ENCODE measurements around the gene ATM. TPM values are rescaled to one million over a fixed set of nuclear protein-coding genes. Genes with fewer than 3 reads are reported as not detected.

ATM gene
- total RNA-seq, 2 experiments from 2014 or later, result 125 to 159 TPM

- no peak for TF ChIP-seq CTCF (conservative IDR thresholded peaks at IDR 0.05; ENCODE audit: low read length)
- TF ChIP-seq EZH2phosphoT487 (IDR thresholded peaks at IDR 0.05; ENCODE audit: borderline replicate concordance, low read depth, low read length), result no peak
- peak overlapping the region; percentile 93 for H3K4me3 ChIP-seq (ENCODE audit: low read depth, low read length, poor library complexity, severe bottlenecking)
- peak overlapping the region; percentile 96 for H3K4me2 ChIP-seq (ENCODE audit: low read length)
- peaks cover 59% of the 10 kb centered on the region for H3K36me3 ChIP-seq (ENCODE audit: insufficient read depth, low read length)
- no TSS peak for BruUV-seq (replicated peaks)
- no peaks in the 10 kb centered on the region for H3K9me3 ChIP-seq (ENCODE audit: low read length)
- H4K20me1 ChIP-seq (ENCODE audit: insufficient read depth, low read length), result peaks cover 38% of the 10 kb centered on the region
- POLR2A ChIA-PET, result interaction anchor here (0.6 to 1.0 kb wide), 4 partner anchors 31 to 459 kb away, joined by 3 to 5 read pairs (median 4); no protein-coding TSS in a partner anchor
- CTCF ChIA-PET (ENCODE audit: unreplicated experiment), result no interaction called here
- H3K4me1 ChIP-seq (ENCODE audit: insufficient read depth, low read length, poor library complexity, severe bottlenecking), result peaks cover 25% of the 10 kb centered on the region
- peaks cover 91% of the 10 kb centered on the region for H3K79me2 ChIP-seq (ENCODE audit: insufficient read depth, low read depth, low read length)
- intact Hi-C loops (cut with micrococcal nuclease; ENCODE audit: unreplicated experiment), result no loop called here
- H2AFZ ChIP-seq (ENCODE audit: low read length), result no peak overlapping the region
- H3K9me2 ChIP-seq (ENCODE audit: insufficient read depth, low read length), result no peaks in the 10 kb centered on the region
- no peak overlapping the region for H3K27ac ChIP-seq (ENCODE audit: low read depth, low read length, poor library complexity, severe bottlenecking)
- no peak for DNase-seq (ENCODE audit: low spot score)
Observed at GRCh38 chr11:108218912-108219783, 3.7 kb upstream of the ATM start.

- no TSS peak for BruUV-seq (replicated peaks)
- Histone ChIP-seq H4K20me1 (ENCODE audit: insufficient read depth, low read length) (peaks cover 38% of the 10 kb centered on the region), H3K4me3 (ENCODE audit: low read depth, low read length, poor library complexity, severe bottlenecking) (peak overlapping the region; percentile 93), H3K9me3 (ENCODE audit: low read length) (no peaks in the 10 kb centered on the region), H2AFZ (ENCODE audit: low read length) (no peak overlapping the region; the same call in 1 of the 2 replicates), H3K4me1 (ENCODE audit: insufficient read depth, low read length, poor library complexity, severe bottlenecking) (peaks cover 29% of the 10 kb centered on the region), H3K36me3 (ENCODE audit: insufficient read depth, low read length) (peaks cover 48% of the 10 kb centered on the region), H3K4me2 (ENCODE audit: low read length) (peak overlapping the region; percentile 96), H3K27ac (ENCODE audit: low read depth, low read length, poor library complexity, severe bottlenecking) (peak overlapping the region; percentile 90), H3K9me2 (ENCODE audit: insufficient read depth, low read length) (no peaks in the 10 kb centered on the region), H3K79me2 (ENCODE audit: insufficient read depth, low read depth, low read length) (peaks cover 92% of the 10 kb centered on the region)
- intact Hi-C loops (cut with micrococcal nuclease; ENCODE audit: unreplicated experiment), result loop anchor here (5.0 to 10.0 kb wide), 2 partner anchors 214 to 656 kb away; partner anchors contain the start of genes ALKBH8 and CUL5
- ChIA-PET POLR2A (interaction anchor here (0.6 to 1.4 kb wide), 4 partner anchors 16 to 678 kb away, joined by 3 to 4 read pairs (median 4); no protein-coding TSS in a partner anchor), CTCF (ENCODE audit: unreplicated experiment) (no interaction called here)
- DNase-seq (ENCODE audit: low spot score), result peak; percentile 40
- TF ChIP-seq CTCF (conservative IDR thresholded peaks at IDR 0.05; ENCODE audit: low read length) (peak; percentile 61), EZH2phosphoT487 (IDR thresholded peaks at IDR 0.05; ENCODE audit: borderline replicate concordance, low read depth, low read length) (no peak)
Observed at GRCh38 chr11:108220721-108221336, 2.0 kb upstream of the ATM start.

All from OCI-LY7 (cell line).